ENCODE data around the gene ANLN. TPM values are rescaled to one million over a fixed set of nuclear protein-coding genes. Genes with fewer than 3 reads are reported as not detected.
A peak's percentile ranks its signal among the peaks of the same experiment; 100 is the strongest.
"Not testable (repeated sequence)": the region's sequence is repeated elsewhere in the genome, so short reads cannot be mapped to it uniquely, and the experiment has no call there.

The ANLN gene
- polyA plus RNA-seq, 6 donors from 2014 or later: not detected

- ATAC-seq (ENCODE audit: low read depth in 2 of 2) (no peak), DNase-seq (no peak)
- Mint-ChIP-seq H3K4me3 (no peak overlapping the region), H3K27me3 (peaks cover 0 to 3% (median 0%) of the 10 kb centered on the region in 3 donors), H3K4me1 (no peaks in the 10 kb centered on the region), H3K36me3 (no peaks in the 10 kb centered on the region), H3K27ac (no peak overlapping the region), H3K9me3 (peaks cover 0 to 6% (median 0%) of the 10 kb centered on the region in 7 donors)
Observed at GRCh38 chr7:36469236-36469635, 79.6 kb downstream of the ANLN start.

- Mint-ChIP-seq H3K27ac (no peak overlapping the region), H3K9me3 (peaks cover 0 to 3% (median 0%) of the 10 kb centered on the region in 7 donors)
- no peak for ATAC-seq (ENCODE audit: low read depth in 2 of 2)
Observed at GRCh38 chr7:36472141-36472729, 82.6 kb downstream of the ANLN start.

GRCh38 chr7:36473454-36474282 is 84.0 kb downstream of the ANLN start:
- H3K9me3 Mint-ChIP-seq: peaks cover 0 to 3% (median 0%) of the 10 kb centered on the region in 7 donors
- H3K36me3 Mint-ChIP-seq: no peaks in the 10 kb centered on the region
- no peaks in the 10 kb centered on the region for H3K27me3 Mint-ChIP-seq
- no peak for DNase-seq
- H3K4me1 Mint-ChIP-seq: no peaks in the 10 kb centered on the region
- no peak overlapping the region for H3K4me3 Mint-ChIP-seq
- no peak for ATAC-seq (ENCODE audit: low read depth in 2 of 2)
- H3K27ac Mint-ChIP-seq: no peak overlapping the region

More at GRCh38 chr7:36472141-36472729, 82.6 kb downstream of the ANLN start:
- Mint-ChIP-seq H3K36me3 (no peaks in the 10 kb centered on the region), H3K27me3 (peaks cover 0 to 3% (median 0%) of the 10 kb centered on the region in 3 donors), H3K4me3 (no peak overlapping the region), H3K4me1 (no peaks in the 10 kb centered on the region)
- DNase-seq: no peak

- Mint-ChIP-seq H3K36me3 (peaks cover 0 to under 1% of the 10 kb centered on the region in 2 donors), H3K4me3 (no peak overlapping the region), H3K4me1 (no peaks in the 10 kb centered on the region), H3K9me3 (peaks cover 0 to 7% (median 4%) of the 10 kb centered on the region in 7 donors), H3K27ac (no peak overlapping the region), H3K27me3 (no peaks in the 10 kb centered on the region)
- DNase-seq (no peak), ATAC-seq (ENCODE audit: low read depth in 2 of 2) (no peak)
Observed at GRCh38 chr7:36474283-36475010, 84.8 kb downstream of the ANLN start.

- Mint-ChIP-seq H3K4me1 (no peaks in the 10 kb centered on the region), H3K4me3 (no peak overlapping the region), H3K36me3 (peaks cover 0 to 6% of the 10 kb centered on the region in 2 donors), H3K27me3 (no peaks in the 10 kb centered on the region), H3K9me3 (peaks cover 0 to 12% (median 8%) of the 10 kb centered on the region in 7 donors), H3K27ac (no peak overlapping the region)
- DNase-seq: no peak
- ATAC-seq (ENCODE audit: low read depth in 2 of 2): no peak
Observed at GRCh38 chr7:36475011-36475342, 85.3 kb downstream of the ANLN start.

GRCh38 chr7:36475381-36475780 is 85.7 kb downstream of the ANLN start:
- ATAC-seq (ENCODE audit: low read depth in 2 of 2) (no peak), DNase-seq (no peak)
- Mint-ChIP-seq H3K27me3 (no peaks in the 10 kb centered on the region), H3K9me3 (peaks cover 0 to 16% (median 8%) of the 10 kb centered on the region in 7 donors), H3K36me3 (peaks cover 0 to 7% of the 10 kb centered on the region in 2 donors), H3K4me1 (no peaks in the 10 kb centered on the region), H3K27ac (no peak overlapping the region), H3K4me3 (no peak overlapping the region)

- DNase-seq: no peak
- H3K9me3 Mint-ChIP-seq: peaks cover 0 to 28% (median 8%) of the 10 kb centered on the region in 7 donors
- no peaks in the 10 kb centered on the region for H3K4me1 Mint-ChIP-seq
- no peak for ATAC-seq (ENCODE audit: low read depth in 2 of 2)
- H3K4me3 Mint-ChIP-seq: no peak overlapping the region
- H3K36me3 Mint-ChIP-seq: peaks cover 0 to 7% of the 10 kb centered on the region in 2 donors
- H3K27ac Mint-ChIP-seq: no peak overlapping the region
- H3K27me3 Mint-ChIP-seq: no peaks in the 10 kb centered on the region
Observed at GRCh38 chr7:36478745-36479144, 89.1 kb downstream of the ANLN start.

- H3K4me3 Mint-ChIP-seq; H3K4me1 Mint-ChIP-seq; H3K27me3 Mint-ChIP-seq; H3K36me3 Mint-ChIP-seq; DNase-seq; ATAC-seq (ENCODE audit: low read depth in 2 of 2): not testable (repeated sequence)
- peaks cover 0 to 27% (median 9%) of the 10 kb centered on the region in 7 donors for H3K9me3 Mint-ChIP-seq
- H3K27ac Mint-ChIP-seq: peak overlapping the region in 1 of 6 donors; percentile 5
Observed at GRCh38 chr7:36483853-36484252, 94.2 kb downstream of the ANLN start.

GRCh38 chr7:36484265-36484664 is 94.6 kb downstream of the ANLN start:
- H3K27me3 Mint-ChIP-seq: peaks cover 0 to 7% (median 0%) of the 10 kb centered on the region in 3 donors
- H3K4me3 Mint-ChIP-seq: peak overlapping the region in 1 of 8 donors; percentile 9
- peaks cover 0 to 7% of the 10 kb centered on the region in 2 donors for H3K36me3 Mint-ChIP-seq
- H3K27ac Mint-ChIP-seq: peak overlapping the region in 2 of 6 donors; percentile 5 to 22
- ATAC-seq (ENCODE audit: low read depth in 2 of 2) (no peak), DNase-seq (no peak)
- no peaks in the 10 kb centered on the region for H3K4me1 Mint-ChIP-seq
- peaks cover 0 to 23% (median 7%) of the 10 kb centered on the region in 7 donors for H3K9me3 Mint-ChIP-seq

- Mint-ChIP-seq H3K27me3 (peaks cover 0 to 7% (median 0%) of the 10 kb centered on the region in 3 donors), H3K9me3 (peaks cover 0 to 5% (median 1%) of the 10 kb centered on the region in 7 donors), H3K36me3 (no peaks in the 10 kb centered on the region), H3K4me3 (no peak overlapping the region), H3K4me1 (no peaks in the 10 kb centered on the region), H3K27ac (no peak overlapping the region)
- DNase-seq (no peak), ATAC-seq (ENCODE audit: low read depth in 2 of 2) (no peak)
Observed at GRCh38 chr7:36486336-36486735, 96.7 kb downstream of the ANLN start.

- Mint-ChIP-seq H3K27ac (no peak overlapping the region), H3K27me3 (peaks cover 0 to 7% (median 0%) of the 10 kb centered on the region in 3 donors), H3K36me3 (no peaks in the 10 kb centered on the region), H3K4me3 (no peak overlapping the region), H3K4me1 (no peaks in the 10 kb centered on the region), H3K9me3 (peaks cover 0 to 3% (median 0%) of the 10 kb centered on the region in 7 donors)
- no peak for DNase-seq
- ATAC-seq (ENCODE audit: low read depth in 2 of 2): no peak
Observed at GRCh38 chr7:36487756-36488336, 98.2 kb downstream of the ANLN start.

- DNase-seq; H3K4me3 Mint-ChIP-seq; ATAC-seq (ENCODE audit: low read depth in 2 of 2); H3K4me1 Mint-ChIP-seq; H3K9me3 Mint-ChIP-seq; H3K36me3 Mint-ChIP-seq; H3K27me3 Mint-ChIP-seq: not testable (repeated sequence)
- H3K27ac Mint-ChIP-seq: peak overlapping the region in 2 of 6 donors; percentile 43 to 54
Observed at GRCh38 chr7:36488672-36489071, 99.0 kb downstream of the ANLN start.

- Mint-ChIP-seq H3K4me1 (no peaks in the 10 kb centered on the region), H3K27ac (no peak overlapping the region)
Observed at GRCh38 chr7:36490419-36490830, 100.8 kb downstream of the ANLN start.

More at GRCh38 chr7:36490419-36490830, 100.8 kb downstream of the ANLN start:
- ATAC-seq (ENCODE audit: low read depth in 2 of 2) (no peak), DNase-seq (no peak)
- Mint-ChIP-seq H3K27me3 (peaks cover 0 to 7% (median 0%) of the 10 kb centered on the region in 3 donors), H3K36me3 (no peaks in the 10 kb centered on the region), H3K4me3 (no peak overlapping the region), H3K9me3 (peaks cover 0 to 3% (median 0%) of the 10 kb centered on the region in 7 donors)

Data from naive B cell (primary cell).